Measurements from ENCODE around the gene IRF2BP1. TPM values are rescaled to one million over a fixed set of nuclear protein-coding genes. Genes with fewer than 3 reads are reported as not detected.
A peak's percentile ranks its signal among the peaks of the same experiment; 100 is the strongest.

IRF2BP1 gene
- total and polyA plus RNA-seq, 2 of the 13 experiments (the other 11 are each of a cell fraction or from before 2014, with no cell fraction given) = 4.3 to 14.3 TPM

- peak; percentile 27 for TF ChIP-seq JARID2 (CRISPR knock-in tag; IDR thresholded peaks at IDR 0.05; ENCODE audit: insufficient replicate concordance)
- peak; percentile 39; the same call in 1 of the 2 replicates for TF ChIP-seq ZNF713 (CRISPR knock-in tag; IDR thresholded peaks at IDR 0.05)
- TF ChIP-seq, protein P1, sequence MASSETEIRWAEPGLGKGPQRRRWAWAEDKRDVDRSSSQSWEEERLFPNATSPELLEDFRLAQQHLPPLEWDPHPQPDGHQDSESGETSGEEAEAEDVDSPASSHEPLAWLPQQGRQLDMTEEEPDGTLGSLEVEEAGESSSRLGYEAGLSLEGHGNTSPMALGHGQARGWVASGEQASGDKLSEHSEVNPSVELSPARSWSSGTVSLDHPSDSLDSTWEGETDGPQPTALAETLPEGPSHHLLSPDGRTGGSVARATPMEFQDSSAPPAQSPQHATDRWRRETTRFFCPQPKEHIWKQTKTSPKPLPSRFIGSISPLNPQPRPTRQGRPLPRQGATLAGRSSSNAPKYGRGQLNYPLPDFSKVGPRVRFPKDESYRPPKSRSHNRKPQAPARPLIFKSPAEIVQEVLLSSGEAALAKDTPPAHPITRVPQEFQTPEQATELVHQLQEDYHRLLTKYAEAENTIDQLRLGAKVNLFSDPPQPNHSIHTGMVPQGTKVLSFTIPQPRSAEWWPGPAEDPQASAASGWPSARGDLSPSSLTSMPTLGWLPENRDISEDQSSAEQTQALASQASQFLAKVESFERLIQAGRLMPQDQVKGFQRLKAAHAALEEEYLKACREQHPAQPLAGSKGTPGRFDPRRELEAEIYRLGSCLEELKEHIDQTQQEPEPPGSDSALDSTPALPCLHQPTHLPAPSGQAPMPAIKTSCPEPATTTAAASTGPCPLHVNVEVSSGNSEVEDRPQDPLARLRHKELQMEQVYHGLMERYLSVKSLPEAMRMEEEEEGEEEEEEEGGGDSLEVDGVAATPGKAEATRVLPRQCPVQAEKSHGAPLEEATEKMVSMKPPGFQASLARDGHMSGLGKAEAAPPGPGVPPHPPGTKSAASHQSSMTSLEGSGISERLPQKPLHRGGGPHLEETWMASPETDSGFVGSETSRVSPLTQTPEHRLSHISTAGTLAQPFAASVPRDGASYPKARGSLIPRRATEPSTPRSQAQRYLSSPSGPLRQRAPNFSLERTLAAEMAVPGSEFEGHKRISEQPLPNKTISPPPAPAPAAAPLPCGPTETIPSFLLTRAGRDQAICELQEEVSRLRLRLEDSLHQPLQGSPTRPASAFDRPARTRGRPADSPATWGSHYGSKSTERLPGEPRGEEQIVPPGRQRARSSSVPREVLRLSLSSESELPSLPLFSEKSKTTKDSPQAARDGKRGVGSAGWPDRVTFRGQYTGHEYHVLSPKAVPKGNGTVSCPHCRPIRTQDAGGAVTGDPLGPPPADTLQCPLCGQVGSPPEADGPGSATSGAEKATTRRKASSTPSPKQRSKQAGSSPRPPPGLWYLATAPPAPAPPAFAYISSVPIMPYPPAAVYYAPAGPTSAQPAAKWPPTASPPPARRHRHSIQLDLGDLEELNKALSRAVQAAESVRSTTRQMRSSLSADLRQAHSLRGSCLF (CRISPR knock-in tag; IDR thresholded peaks at IDR 0.05; ENCODE audit: borderline replicate concordance) = no peak
- TF ChIP-seq ZNF256 (CRISPR knock-in tag; conservative IDR thresholded peaks at IDR 0.05) = no peak
- peak; percentile 59; the same call in 1 of the 2 replicates for TF ChIP-seq ZFX (CRISPR knock-in tag; IDR thresholded peaks at IDR 0.05; ENCODE audit: low read depth)
- TF ChIP-seq ZNF773 (CRISPR knock-in tag; IDR thresholded peaks at IDR 0.05; ENCODE audit: borderline replicate concordance) = no peak
- peak; percentile 88; the same call in 1 of the 2 replicates for TF ChIP-seq SIN3A (IDR thresholded peaks at IDR 0.05; ENCODE audit: borderline replicate concordance, low read depth, low read length)
- TF ChIP-seq, protein P2, sequence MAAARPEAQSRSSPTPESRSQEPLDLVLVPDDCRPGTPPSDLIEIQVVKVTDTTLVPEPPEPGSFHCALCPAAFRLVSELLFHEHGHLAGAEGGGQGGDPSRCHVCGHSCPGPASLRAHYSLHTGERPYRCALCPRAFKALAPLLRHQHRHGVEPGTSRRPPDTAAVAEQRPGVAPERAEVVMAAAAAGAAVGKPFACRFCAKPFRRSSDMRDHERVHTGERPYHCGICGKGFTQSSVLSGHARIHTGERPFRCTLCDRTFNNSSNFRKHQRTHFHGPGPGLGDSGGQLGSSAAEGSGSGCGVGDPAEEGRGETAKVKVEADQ (CRISPR knock-in tag; IDR thresholded peaks at IDR 0.05; ENCODE audit: borderline replicate concordance) = no peak
- TF ChIP-seq, protein P3, sequence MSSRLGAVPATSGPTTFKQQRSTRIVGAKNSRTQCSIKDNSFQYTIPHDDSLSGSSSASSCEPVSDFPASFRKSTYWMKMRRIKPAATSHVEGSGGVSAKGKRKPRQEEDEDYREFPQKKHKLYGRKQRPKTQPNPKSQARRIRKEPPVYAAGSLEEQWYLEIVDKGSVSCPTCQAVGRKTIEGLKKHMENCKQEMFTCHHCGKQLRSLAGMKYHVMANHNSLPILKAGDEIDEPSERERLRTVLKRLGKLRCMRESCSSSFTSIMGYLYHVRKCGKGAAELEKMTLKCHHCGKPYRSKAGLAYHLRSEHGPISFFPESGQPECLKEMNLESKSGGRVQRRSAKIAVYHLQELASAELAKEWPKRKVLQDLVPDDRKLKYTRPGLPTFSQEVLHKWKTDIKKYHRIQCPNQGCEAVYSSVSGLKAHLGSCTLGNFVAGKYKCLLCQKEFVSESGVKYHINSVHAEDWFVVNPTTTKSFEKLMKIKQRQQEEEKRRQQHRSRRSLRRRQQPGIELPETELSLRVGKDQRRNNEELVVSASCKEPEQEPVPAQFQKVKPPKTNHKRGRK (CRISPR knock-in tag; IDR thresholded peaks at IDR 0.05) = 0 out of 2 replicates have a peak, but pooled peaks have one; percentile 31
- no peak for TF ChIP-seq HNRNPH1 (optimal IDR thresholded peaks at IDR 0.05; ENCODE audit: low read depth, low read length)
- TF ChIP-seq MEF2D (CRISPR knock-in tag; IDR thresholded peaks at IDR 0.05) = peak; percentile 70
- TF ChIP-seq ZNF432 (CRISPR knock-in tag; IDR thresholded peaks at IDR 0.05; ENCODE audit: borderline replicate concordance) = no peak
- no peak for TF ChIP-seq KDM5B (CRISPR knock-in tag; IDR thresholded peaks at IDR 0.05; ENCODE audit: borderline replicate concordance)
- peak; percentile 68 for TF ChIP-seq ZNF574 (CRISPR knock-in tag; IDR thresholded peaks at IDR 0.05)
- 0 out of 2 replicates have a peak, but pooled peaks have one; percentile 39 for TF ChIP-seq ZNF556 (CRISPR knock-in tag; IDR thresholded peaks at IDR 0.05; ENCODE audit: borderline replicate concordance)
- TF ChIP-seq REL (CRISPR knock-in tag; conservative IDR thresholded peaks at IDR 0.05) = no peak
- TF ChIP-seq ZZZ3 (CRISPR knock-in tag; IDR thresholded peaks at IDR 0.05; ENCODE audit: borderline replicate concordance) = no peak; the same call in 1 of the 2 replicates
Measured at GRCh38 chr19:45878043-45878794, 7.7 kb downstream of the IRF2BP1 start (continued).

All from HepG2 (cell line).